Coronary artery (tissue), 2 donors: Measurements from ENCODE around the gene TBX18.

Source experiments
- DNase-seq: peaks from one replicate; pipeline ENCODE4 v3.0.0-alpha.2; 2017; ENCODE audit warnings: low spot score
- H3K27ac ChIP-seq, 2 donors: fragments of 200-600 bp; sonication (generic); one replicate each; pipeline ENCODE4 v1.5.1; 2016 to 2019
- H3K4me3 ChIP-seq: fragments of 200-600 bp; sonication (generic); 2 replicates; pipeline ENCODE4 v1.5.1; 2016; ENCODE audit warnings: mild to moderate bottlenecking, moderate library complexity
- TF ChIP-seq, protein P1 (sequence below): fragments of 200-600 bp; sonication (generic); IDR thresholded peaks from one replicate; pipeline ENCODE4 v1.5.1; 2019; ENCODE audit warnings: antibody characterized with exemption

Gene TBX18

DNA sequence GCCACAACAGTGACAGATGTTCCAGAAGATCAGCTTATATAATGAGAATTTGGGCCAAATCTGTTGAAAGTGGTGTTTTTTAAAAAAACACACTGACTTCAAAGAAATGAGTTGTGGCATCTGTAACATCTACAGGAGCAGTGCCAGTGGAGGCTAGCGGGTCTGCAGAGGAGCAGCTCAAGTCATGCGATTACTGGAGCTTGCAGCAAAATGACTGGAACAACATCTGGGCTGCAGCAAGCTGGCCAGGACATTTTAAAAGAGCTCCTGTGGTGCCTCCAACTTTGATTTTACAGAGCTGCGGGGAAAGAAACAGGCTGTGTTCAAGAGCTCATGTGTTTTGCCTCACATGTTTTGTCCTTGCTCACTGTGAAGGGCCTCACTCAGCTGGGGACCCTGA, 57.2 kb downstream of the TBX18 start:
- TF ChIP-seq, protein P1, sequence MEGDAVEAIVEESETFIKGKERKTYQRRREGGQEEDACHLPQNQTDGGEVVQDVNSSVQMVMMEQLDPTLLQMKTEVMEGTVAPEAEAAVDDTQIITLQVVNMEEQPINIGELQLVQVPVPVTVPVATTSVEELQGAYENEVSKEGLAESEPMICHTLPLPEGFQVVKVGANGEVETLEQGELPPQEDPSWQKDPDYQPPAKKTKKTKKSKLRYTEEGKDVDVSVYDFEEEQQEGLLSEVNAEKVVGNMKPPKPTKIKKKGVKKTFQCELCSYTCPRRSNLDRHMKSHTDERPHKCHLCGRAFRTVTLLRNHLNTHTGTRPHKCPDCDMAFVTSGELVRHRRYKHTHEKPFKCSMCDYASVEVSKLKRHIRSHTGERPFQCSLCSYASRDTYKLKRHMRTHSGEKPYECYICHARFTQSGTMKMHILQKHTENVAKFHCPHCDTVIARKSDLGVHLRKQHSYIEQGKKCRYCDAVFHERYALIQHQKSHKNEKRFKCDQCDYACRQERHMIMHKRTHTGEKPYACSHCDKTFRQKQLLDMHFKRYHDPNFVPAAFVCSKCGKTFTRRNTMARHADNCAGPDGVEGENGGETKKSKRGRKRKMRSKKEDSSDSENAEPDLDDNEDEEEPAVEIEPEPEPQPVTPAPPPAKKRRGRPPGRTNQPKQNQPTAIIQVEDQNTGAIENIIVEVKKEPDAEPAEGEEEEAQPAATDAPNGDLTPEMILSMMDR, result no peak
- H3K4me3 ChIP-seq, result no peak overlapping the region
- DNase-seq, result no peak
- H3K27ac ChIP-seq, result peak overlapping the region in 1 of 2 donors; percentile 46

DNA sequence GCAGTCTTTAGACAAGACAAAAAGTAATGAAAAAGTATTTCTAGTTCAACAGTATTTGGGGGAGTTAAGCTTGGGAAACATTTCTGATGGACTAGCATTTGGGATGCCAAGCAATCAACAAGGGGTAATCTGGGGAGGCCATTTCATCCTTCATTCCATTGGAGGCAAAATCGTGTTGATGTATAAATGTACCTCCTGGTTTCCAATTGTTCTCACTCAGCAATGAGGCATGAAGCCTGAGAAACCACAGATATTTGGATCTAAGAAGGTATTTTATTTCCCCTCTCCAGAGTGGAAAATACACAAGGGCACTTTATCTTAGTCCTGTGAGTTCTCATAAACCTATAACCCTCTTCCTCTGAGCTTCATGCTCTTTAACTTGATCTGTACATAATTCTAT, 68.2 kb downstream of the TBX18 start:
- Histone ChIP-seq H3K4me3 (no peak overlapping the region), H3K27ac (no peak overlapping the region)
- TF ChIP-seq, protein P1, result no peak
- DNase-seq, result no peak

DNA sequence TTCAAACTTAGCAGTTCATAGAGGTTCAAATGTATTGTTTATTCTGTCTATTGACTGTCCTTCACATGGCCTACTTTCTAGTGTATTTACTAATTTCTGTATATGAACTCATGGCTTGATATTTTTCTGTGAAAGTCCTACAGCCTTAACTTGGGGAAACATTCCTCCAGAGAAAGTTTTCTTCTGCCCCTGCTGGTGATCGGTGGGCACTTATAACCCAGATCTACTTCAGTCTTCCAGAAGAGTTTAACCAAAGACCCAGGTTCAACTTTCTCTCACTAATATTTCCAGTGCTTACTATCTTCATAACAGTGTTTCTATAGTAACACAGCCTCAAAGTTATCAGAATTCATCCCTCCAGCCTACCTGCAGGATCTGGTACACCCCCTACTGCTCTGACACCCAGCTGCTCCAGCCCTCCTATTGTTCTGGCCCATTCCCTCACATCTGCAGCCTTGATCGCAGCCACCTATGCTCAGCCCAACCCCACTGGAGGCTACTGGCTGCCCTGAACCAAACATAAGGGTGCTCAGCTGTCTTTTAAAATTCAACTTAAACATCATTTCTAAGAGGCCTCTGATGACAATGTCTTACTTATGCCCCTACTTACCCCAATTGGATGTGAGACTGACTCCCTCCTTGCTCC, 72.3 kb downstream of the TBX18 start:
- H3K27ac ChIP-seq, result no peak overlapping the region
- TF ChIP-seq, protein P1, result no peak
- DNase-seq, result no peak
- H3K4me3 ChIP-seq, result no peak overlapping the region

DNA sequence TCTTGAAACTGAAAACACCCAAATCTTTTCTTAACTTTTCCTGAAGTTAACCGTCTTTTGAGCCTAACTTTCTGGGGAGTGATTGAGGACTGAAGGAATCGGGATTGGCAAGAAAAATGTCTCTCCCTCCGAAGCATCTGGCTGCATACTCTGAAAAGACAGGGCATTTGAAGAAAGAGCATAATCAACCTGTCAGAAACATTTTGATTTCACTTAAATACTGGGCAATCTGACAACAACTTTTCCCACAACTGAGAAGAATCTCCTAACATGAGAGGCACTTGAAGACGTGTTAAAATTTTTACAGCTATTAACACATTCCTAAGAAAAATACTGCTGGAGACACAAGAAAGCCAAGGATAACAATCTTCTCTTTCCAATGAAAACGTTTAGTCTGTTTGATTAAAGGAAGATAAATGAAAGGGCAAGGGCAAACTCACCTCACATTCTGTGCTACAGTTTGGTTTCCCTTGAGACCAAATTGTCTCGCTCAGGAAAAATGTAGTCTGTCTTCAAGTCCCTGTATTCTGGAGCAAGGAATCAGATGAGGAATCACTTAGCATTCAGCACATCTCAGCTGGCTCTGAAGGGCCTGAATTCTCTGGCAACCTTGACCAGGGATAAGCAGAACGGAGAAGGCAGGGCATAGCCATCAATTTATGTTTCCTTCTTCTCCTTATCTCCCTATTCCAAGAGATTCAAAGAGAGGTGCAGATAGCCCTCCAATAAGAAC, 76.1 kb downstream of the TBX18 start:
- TF ChIP-seq, protein P1, result no peak
- Histone ChIP-seq H3K27ac (peak overlapping the region; percentile 43 to 54), H3K4me3 (no peak overlapping the region)
- DNase-seq, result no peak

DNA sequence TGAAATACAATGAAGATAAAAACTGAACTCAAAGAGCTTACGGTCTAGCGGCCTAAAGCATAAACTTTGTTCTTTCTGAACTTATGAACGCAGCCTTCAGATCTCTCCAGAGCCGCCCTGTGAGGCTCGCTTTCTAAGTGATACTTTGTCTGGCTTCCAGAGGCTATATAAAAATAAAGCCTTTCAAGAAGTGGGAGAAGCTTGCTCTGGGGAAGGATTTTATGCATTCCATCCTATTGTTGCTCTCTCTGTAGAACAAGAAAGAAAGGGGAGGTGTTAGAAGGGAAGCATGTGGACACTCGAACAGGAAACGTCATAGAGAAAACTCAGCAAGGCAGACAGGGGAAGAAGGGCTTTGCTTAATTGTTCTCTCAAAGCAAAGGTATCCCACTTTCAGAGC, 77.0 kb downstream of the TBX18 start:
- TF ChIP-seq, protein P1, result no peak
- Histone ChIP-seq H3K27ac (peak overlapping the region; percentile 43 to 54), H3K4me3 (no peak overlapping the region)
- DNase-seq, result no peak

DNA sequence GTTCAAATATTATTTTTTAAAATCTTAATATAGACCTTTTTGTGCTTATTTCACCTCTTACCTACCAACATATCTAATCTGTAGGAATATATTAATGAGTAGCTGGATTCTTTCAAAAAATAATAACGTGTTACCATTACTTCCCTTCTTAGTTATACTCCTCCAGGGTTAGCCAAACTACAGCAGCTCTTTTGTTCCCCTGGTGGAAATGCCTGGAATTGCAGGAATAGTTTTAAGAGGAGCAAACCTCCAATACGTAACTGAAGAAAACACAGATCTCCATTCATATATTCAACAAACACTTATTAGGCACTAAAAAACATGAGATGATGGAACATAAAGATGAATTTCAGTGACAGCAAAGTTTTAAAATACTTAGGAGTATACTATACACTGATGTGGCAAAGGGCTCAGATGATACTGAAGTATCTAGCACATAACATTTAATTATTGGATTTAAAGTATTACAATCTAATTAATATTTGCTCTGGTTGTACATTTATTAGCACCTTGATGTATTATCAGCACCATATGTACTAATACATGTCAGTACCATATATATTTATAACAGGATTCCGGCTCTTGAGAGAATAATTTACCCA, 78.3 kb downstream of the TBX18 start:
- no peak for DNase-seq
- Histone ChIP-seq H3K27ac (peak overlapping the region in 1 of 2 donors; percentile 35), H3K4me3 (no peak overlapping the region)
- TF ChIP-seq, protein P1, result no peak
